Epithelial cell of proximal tubule (primary cell): ENCODE data around the gene MED9. TPM values are rescaled to one million over a fixed set of nuclear protein-coding genes. Genes with fewer than 3 reads are reported as not detected.

Experiments used
- DNase-seq: peaks from one replicate; pipeline ENCODE4 v3.0.0-alpha.2; 2011; ENCODE audit warnings: low read depth
- H3K4me3 ChIP-seq: 2 replicates; pipeline ENCODE4 v1.5.1; 2011; ENCODE audit warnings: low read depth, mild to moderate bottlenecking, low read length
- total RNA-seq: library from RNA; depleted of rRNA; stranded (reverse); fragments of >200 nt; gene quantifications from 2 replicates; pipeline ENCODE4 v1.2.3, GENCODE V29; 2015
- TF ChIP-seq, protein P1 (sequence below): conservative IDR thresholded peaks from 2 replicates; pipeline ENCODE4 v1.5.1; 2012; ENCODE audit warnings: low read depth, mild to moderate bottlenecking, low read length

MED9 gene
- total RNA-seq, 1 donor from 2014 or later = 11.8 TPM

GRCh38 chr17:17527956-17528500 is 51.2 kb downstream of the MED9 start:
- no peak for DNase-seq
- TF ChIP-seq, protein P1, sequence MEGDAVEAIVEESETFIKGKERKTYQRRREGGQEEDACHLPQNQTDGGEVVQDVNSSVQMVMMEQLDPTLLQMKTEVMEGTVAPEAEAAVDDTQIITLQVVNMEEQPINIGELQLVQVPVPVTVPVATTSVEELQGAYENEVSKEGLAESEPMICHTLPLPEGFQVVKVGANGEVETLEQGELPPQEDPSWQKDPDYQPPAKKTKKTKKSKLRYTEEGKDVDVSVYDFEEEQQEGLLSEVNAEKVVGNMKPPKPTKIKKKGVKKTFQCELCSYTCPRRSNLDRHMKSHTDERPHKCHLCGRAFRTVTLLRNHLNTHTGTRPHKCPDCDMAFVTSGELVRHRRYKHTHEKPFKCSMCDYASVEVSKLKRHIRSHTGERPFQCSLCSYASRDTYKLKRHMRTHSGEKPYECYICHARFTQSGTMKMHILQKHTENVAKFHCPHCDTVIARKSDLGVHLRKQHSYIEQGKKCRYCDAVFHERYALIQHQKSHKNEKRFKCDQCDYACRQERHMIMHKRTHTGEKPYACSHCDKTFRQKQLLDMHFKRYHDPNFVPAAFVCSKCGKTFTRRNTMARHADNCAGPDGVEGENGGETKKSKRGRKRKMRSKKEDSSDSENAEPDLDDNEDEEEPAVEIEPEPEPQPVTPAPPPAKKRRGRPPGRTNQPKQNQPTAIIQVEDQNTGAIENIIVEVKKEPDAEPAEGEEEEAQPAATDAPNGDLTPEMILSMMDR = no peak
- H3K4me3 ChIP-seq = no peak overlapping the region

GRCh38 chr17:17528696-17529652 is 52.2 kb downstream of the MED9 start:
- DNase-seq = no peak
- H3K4me3 ChIP-seq = no peak overlapping the region
- TF ChIP-seq, protein P1 = no peak

- DNase-seq = no peak
- H3K4me3 ChIP-seq = no peak overlapping the region
- TF ChIP-seq, protein P1 = no peak
These were observed 54.4 kb downstream of the MED9 start for GRCh38 chr17:17531156-17531555.

DNA sequence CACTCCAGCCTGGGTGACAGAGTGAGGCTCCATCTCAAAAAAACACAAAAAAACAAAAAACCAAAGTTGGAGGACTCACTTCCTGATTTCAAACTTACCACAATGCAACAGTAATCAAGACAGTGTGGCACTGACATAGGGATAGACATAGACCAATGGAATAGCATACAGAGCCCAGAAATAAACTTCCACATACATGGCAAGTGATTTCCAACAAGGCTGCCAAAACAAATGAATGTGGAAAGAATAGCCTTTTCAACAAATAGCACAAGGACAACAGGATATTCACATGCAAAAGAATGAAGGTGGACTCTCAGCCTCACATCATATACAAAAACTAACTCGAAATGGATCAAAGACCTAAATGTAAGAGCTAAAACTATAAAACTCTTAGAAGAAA is 56.2 kb downstream of the MED9 start:
- H3K4me3 ChIP-seq = no peak overlapping the region
- DNase-seq = no peak
- TF ChIP-seq, protein P1 = no peak

GRCh38 chr17:17533901-17534441 is 57.2 kb downstream of the MED9 start:
- DNase-seq = no peak
- no peak overlapping the region for H3K4me3 ChIP-seq
- TF ChIP-seq, protein P1 = no peak

DNA sequence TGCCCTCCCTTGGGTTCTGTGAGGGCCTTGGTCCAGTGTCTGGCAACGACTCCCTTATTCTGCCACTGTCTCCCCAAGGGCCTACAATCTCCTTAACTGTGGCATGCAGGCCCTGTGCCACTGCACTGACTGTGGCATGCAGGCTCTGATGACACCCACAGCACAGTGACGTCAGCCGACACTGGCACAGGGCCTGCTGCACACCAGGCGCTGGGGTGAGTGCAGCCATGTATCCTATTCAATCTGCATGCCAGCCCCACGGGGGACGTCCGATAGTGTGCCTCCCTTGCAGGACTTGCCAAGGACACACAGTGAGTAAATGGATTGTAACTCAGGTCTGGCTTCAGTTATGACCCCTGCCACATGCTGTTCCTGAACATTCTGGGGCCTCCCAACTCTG is 59.2 kb downstream of the MED9 start:
- TF ChIP-seq, protein P1 = no peak
- no peak overlapping the region for H3K4me3 ChIP-seq
- no peak for DNase-seq
